GM20000 (cell line): ENCODE measurements around the gene KMT2E.

Experiments
- DNase-seq: peaks from one replicate; pipeline ENCODE4 v3.0.0; 2012; ENCODE audit warnings: low spot score
- TF ChIP-seq, protein P1 (sequence below): IDR thresholded peaks from 2 replicates; pipeline ENCODE4 v1.5.1; 2012; ENCODE audit warnings: mild to moderate bottlenecking, control low read depth; ENCODE audit errors: extremely low read depth, missing control alignments

KMT2E gene

DNA sequence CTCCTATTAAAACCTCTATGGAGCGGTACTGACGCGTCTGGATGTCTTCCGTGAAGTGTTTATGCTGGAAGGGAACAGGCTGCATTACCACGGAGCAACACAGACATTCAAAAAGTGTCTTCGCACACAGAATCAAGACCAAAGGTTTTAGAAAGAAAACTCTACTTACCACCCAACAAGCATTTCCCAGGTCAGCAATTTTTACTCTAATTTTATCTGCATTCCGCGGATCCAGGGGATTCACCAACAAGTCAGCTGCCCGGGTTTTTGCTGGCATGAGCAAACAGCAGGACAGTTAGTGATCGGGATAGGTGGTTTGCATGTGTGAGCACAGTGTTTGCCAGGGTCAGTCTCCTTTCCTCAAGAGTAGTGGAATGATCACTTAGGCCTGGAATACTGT lies 118.8 kb downstream of the KMT2E start:
- TF ChIP-seq, protein P1, sequence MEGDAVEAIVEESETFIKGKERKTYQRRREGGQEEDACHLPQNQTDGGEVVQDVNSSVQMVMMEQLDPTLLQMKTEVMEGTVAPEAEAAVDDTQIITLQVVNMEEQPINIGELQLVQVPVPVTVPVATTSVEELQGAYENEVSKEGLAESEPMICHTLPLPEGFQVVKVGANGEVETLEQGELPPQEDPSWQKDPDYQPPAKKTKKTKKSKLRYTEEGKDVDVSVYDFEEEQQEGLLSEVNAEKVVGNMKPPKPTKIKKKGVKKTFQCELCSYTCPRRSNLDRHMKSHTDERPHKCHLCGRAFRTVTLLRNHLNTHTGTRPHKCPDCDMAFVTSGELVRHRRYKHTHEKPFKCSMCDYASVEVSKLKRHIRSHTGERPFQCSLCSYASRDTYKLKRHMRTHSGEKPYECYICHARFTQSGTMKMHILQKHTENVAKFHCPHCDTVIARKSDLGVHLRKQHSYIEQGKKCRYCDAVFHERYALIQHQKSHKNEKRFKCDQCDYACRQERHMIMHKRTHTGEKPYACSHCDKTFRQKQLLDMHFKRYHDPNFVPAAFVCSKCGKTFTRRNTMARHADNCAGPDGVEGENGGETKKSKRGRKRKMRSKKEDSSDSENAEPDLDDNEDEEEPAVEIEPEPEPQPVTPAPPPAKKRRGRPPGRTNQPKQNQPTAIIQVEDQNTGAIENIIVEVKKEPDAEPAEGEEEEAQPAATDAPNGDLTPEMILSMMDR: no peak
- no peak for DNase-seq

DNA sequence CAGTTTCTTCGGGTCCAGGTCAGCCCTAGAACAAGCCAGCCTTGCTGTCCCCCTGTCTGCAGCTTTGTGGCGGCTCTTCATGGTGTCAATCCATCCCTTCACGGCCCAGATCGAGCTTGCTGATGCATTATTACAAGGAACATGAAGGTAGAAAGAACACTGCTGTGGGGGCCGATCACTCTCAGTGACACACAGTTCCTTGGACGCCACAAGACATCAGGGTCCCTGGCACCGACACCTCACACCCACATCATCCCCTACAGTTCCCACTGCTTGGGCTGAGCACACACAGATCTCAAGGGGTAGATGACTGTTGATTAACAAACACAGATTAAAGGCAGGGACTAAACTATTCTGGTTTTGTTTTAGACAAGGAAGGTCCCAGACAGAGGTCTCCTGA lies 119.4 kb downstream of the KMT2E start:
- DNase-seq: no peak
- TF ChIP-seq, protein P1: no peak

DNA sequence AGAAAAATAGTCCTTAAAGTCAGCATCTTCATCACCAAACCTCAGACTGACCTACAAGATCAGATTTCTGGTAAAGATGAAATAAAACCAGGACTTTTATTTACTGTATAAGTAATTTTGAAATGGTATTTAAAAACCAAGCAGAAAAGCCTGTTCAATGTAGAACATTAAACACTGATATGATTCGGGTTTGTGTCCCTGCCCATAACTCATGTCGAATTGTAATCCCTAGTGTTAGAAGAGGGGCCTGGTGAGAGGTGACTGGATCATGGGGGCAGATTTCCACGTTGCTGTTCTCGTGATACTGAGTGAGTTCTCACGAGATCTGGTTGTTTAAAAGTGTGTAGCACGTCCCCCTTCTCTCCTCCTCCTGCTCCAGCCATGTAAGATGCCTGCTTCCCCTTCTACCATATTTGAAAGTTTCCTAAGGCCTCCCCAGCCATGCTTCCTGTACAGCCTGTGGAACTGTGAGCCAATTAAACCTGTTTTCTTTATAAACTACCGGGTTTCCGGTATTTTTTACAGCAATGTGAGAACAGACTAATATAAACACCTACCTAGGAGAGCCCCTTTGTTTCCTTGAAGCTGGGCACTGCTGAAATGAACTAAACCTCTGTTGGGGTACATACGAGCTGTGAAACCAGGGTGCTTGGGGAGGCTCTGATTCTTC lies 120.1 kb downstream of the KMT2E start:
- TF ChIP-seq, protein P1: no peak
- no peak for DNase-seq

DNA sequence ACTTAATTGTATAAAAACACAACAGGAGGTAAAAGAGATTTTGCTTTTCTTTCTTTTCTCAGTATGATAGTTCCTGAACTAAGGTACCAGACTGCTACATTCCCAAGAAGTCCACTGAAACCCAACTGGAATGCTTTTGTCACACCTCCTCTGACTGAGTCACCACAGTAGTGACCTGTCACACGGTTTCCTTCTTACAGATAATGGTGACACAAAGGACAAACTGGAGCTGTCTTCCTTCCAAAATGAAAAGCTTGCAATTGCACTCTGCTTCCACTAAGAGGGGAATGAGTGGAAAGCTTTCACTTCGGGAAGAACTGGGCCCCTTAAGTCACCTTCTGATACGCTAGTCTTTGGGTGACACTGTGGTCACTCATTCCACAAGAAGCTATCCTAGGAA lies 122.2 kb downstream of the KMT2E start:
- DNase-seq: no peak
- TF ChIP-seq, protein P1: no peak

DNA sequence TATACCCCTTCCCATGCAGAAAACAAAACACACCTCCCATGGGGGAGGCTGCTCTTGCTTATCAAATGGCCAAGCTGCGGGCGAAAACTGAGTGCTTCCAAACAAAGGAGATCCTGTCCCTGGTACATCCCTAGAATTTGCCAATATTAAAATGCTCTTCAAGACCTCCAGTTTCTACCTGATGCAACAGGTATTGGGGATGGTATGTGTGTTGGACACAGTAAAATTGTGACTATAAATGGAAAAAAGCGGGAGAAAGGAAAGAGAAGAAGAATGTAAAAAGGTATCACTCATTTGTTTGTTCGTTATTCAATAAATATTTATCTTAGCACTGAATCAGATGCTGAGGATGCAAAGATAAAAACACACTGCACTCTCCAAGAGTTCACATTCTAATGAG lies 123.9 kb downstream of the KMT2E start:
- DNase-seq: no peak
- TF ChIP-seq, protein P1: no peak

DNA sequence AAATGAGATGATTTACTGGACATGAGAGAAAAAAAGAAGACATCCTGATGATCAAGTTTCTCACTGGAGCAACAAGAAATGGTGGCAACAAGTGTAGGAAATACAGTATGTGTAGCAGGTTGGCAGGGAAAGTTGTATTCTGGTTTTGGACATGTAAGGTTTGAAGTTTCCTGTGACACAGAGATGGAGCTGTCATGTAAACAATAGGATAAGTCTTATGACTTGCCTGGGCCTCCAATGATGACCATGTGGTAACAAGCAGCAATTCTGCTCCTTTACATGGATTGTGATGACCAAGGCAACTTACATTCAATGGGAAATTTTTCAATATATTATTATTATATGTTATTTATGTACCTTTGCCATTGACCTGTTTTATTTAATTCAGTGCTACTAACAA lies 125.4 kb downstream of the KMT2E start:
- no peak for DNase-seq
- TF ChIP-seq, protein P1: no peak

DNA sequence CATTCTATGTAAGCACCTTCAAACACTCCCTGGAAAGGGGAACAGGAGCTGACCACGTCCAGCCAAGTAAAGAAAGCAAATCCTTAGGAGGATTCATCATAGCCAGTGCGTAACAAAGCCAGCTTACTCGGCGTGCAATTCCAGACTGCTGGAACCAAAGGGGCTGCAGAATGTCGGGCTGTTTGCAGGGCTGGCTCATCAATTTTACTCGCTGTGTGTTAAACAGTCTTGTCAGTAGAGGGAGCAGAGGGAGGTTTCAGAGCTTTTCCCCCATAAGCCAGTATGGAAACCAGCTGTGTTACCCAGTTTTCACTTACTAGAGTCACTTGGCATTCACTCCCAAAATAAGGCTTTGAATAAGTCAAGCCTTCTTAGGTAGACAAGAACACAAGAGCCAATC lies 127.1 kb downstream of the KMT2E start:
- TF ChIP-seq, protein P1: peak; percentile 11
- DNase-seq: peak; percentile 25
